HCT116 (cell line): Measurements from ENCODE around the gene ZDHHC14.

ENCODE experiments used
- CTCF ChIP-seq, 3 experiments: fragments of 200-600 bp in 1 of 3; sonication (generic) in 1 of 3; IDR thresholded peaks in 2 of 3; conservative IDR thresholded peaks in 1 of 3; 2 replicates each; pipeline ENCODE4 v1.5.1; 2012 to 2017; ENCODE audit warnings: low read depth in 2 of 3, low read length in 2 of 3, antibody characterized with exemption in 1 of 3, borderline replicate concordance in 1 of 3, control low read depth in 1 of 3, mild to moderate bottlenecking in 1 of 3, mixed read lengths in 1 of 3, mixed run types in 1 of 3, moderate library complexity in 1 of 3; ENCODE audit not compliant: insufficient read depth in 1 of 3
- EZH2 ChIP-seq: fragments of 200-600 bp; sonication (generic); IDR thresholded peaks from 2 replicates; pipeline ENCODE4 v1.6.1; 2017; ENCODE audit warnings: antibody characterized with exemption, mixed run types
- POLR2A ChIP-seq: IDR thresholded peaks from 2 replicates; pipeline ENCODE4 v1.7.0; 2011; ENCODE audit warnings: borderline replicate concordance; ENCODE audit not compliant: insufficient read depth, insufficient read length; ENCODE audit errors: extremely low read depth
- TCF7L2 ChIP-seq: IDR thresholded peaks from 2 replicates; pipeline ENCODE4 v1.7.0; 2011; ENCODE audit warnings: borderline replicate concordance, inconsistent platforms; ENCODE audit not compliant: insufficient read depth, insufficient read length; ENCODE audit errors: extremely low read depth

GRCh38 chr6:157533048-157533871 is 152.3 kb downstream of the ZDHHC14 start:
- no peak for TF ChIP-seq EZH2
- TF ChIP-seq CTCF (IDR thresholded peaks at IDR 0.05 in 2 of 3, conservative IDR thresholded peaks at IDR 0.05 in 1 of 3; ENCODE audit: borderline replicate concordance in 1 of 3, insufficient read depth in 1 of 3, low read depth in 2 of 3, low read length in 2 of 3): no peak
- no peak for TF ChIP-seq POLR2A
- no peak for TF ChIP-seq TCF7L2
